ENCODE data around the gene KLHDC4.

DNA sequence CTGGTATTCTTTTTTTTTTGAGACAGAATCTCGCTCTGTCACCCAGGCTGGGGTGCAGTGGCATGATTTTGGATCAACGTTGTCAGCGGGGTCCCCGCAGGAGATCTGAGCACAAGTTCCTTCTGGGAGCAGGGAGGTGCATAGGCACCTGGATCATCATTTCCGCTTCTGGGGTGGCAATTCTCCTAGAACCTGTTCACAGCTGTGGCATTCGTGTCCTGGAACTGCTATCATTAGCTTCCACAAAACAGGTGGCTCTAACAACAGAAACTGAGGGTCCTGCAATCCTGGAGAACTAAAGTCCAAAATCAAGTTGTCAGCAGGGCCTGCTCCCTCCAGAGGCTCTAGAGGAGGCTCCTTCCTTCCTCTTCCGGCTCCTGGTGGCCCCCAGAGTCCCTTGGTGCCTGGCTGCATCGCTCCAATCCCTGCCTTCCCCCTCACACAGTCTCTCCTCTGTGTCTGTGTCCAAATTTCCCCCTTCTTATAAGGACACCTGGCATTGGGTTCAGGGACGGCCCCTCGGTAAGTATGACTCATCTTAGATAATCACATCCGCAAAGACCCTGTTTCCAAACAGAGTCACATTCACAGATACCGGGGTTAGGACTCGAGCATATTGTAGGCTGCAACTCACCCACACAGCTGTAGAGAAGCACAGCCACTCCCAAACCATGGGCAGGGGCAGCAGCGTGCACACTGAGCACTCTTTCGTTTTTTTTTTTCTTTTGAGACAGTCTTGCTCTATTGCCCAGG lies 43.5 kb upstream of the KLHDC4 start:
- TF ChIP-seq, protein P1, sequence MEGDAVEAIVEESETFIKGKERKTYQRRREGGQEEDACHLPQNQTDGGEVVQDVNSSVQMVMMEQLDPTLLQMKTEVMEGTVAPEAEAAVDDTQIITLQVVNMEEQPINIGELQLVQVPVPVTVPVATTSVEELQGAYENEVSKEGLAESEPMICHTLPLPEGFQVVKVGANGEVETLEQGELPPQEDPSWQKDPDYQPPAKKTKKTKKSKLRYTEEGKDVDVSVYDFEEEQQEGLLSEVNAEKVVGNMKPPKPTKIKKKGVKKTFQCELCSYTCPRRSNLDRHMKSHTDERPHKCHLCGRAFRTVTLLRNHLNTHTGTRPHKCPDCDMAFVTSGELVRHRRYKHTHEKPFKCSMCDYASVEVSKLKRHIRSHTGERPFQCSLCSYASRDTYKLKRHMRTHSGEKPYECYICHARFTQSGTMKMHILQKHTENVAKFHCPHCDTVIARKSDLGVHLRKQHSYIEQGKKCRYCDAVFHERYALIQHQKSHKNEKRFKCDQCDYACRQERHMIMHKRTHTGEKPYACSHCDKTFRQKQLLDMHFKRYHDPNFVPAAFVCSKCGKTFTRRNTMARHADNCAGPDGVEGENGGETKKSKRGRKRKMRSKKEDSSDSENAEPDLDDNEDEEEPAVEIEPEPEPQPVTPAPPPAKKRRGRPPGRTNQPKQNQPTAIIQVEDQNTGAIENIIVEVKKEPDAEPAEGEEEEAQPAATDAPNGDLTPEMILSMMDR (IDR thresholded peaks at IDR 0.05; ENCODE audit: insufficient read depth, low read length, poor library complexity, severe bottlenecking) = no peak
- TF ChIP-seq EZH2phosphoT487 (conservative IDR thresholded peaks at IDR 0.05; ENCODE audit: low read length) = no peak

All from SU-DHL-6 (cell line).